WI38 (cell line): ENCODE data around the gene S1PR4.

Experiments
- H3K4me3 ChIP-seq: 2 replicates; pipeline ENCODE4 v1.5.1; 2011; ENCODE audit warnings: low read depth, mild to moderate bottlenecking, control low read depth, low read length
- CTCF ChIP-seq: IDR thresholded peaks from 2 replicates; pipeline ENCODE4 v1.5.1; 2012; ENCODE audit warnings: low read depth, mild to moderate bottlenecking, control low read depth, low read length

S1PR4 gene

GRCh38 chr19:3175781-3176714 lies 2.5 kb upstream of the S1PR4 start:
- no peak overlapping the region for H3K4me3 ChIP-seq
- TF ChIP-seq CTCF = no peak

- H3K4me3 ChIP-seq = no peak overlapping the region
- TF ChIP-seq CTCF = no peak
Measured at GRCh38 chr19:3176715-3177501, 1.7 kb upstream of the S1PR4 start.

- H3K4me3 ChIP-seq = no peak overlapping the region
- TF ChIP-seq CTCF = no peak
Measured at GRCh38 chr19:3178973-3179738, 587 bp downstream of the S1PR4 start.

- TF ChIP-seq CTCF = no peak
- no peak overlapping the region for H3K4me3 ChIP-seq
Measured at GRCh38 chr19:3179739-3180293, 1.2 kb downstream of the S1PR4 start.

- no peak overlapping the region for H3K4me3 ChIP-seq
- TF ChIP-seq CTCF = no peak
Measured at GRCh38 chr19:3183721-3184641, 5.4 kb downstream of the S1PR4 start.

- H3K4me3 ChIP-seq = peak overlapping the region; percentile 86
- no peak for TF ChIP-seq CTCF
Measured at GRCh38 chr19:3184847-3185460, 6.4 kb downstream of the S1PR4 start.
